DND-41 (cell line): ENCODE results near the gene NAP1L4.

Experiments
- ATAC-seq: fragments of 200-7000 bp; cut with Tn5 transposase; 3 replicates; pipeline ENCODE4 v1.9.1; 2021; ENCODE audit warnings: low read depth; ENCODE audit not compliant: insufficient read depth
- DNase-seq: peaks from one replicate; pipeline ENCODE4 v3.0.0-alpha.2; 2020
- H2AFZ ChIP-seq: 2 replicates; pipeline ENCODE4 v1.6.0; 2012; ENCODE audit warnings: low read depth, low read length
- H3K27ac ChIP-seq: 2 replicates; pipeline ENCODE4 v1.5.1; 2012; ENCODE audit warnings: low read length, inconsistent platforms
- H3K27me3 ChIP-seq: fragments of 200-600 bp; sonication (generic); 2 replicates; pipeline ENCODE4 v1.6.0; 2012; ENCODE audit warnings: low read length, mild to moderate bottlenecking, inconsistent platforms; ENCODE audit not compliant: insufficient read depth, poor library complexity
- H3K36me3 ChIP-seq: 2 replicates; pipeline ENCODE4 v1.5.1; 2012; ENCODE audit warnings: low read length, inconsistent platforms; ENCODE audit not compliant: insufficient read depth
- H3K4me1 ChIP-seq: 2 replicates; pipeline ENCODE4 v1.5.1; 2012; ENCODE audit warnings: mild to moderate bottlenecking, low read length; ENCODE audit not compliant: insufficient read depth
- H3K4me2 ChIP-seq: 2 replicates; pipeline ENCODE4 v1.6.0; 2012; ENCODE audit warnings: mild to moderate bottlenecking, moderate library complexity, low read length, inconsistent platforms; ENCODE audit not compliant: insufficient read depth
- H3K4me3 ChIP-seq, 2 experiments: fragments of 200-600 bp in 1 of 2; shearing (Covaris generic) in 1 of 2; 2 replicates each; pipeline ENCODE4 v1.5.1; 2012 to 2016; ENCODE audit warnings: inconsistent platforms in 2 of 2, low read length in 2 of 2, mild to moderate bottlenecking in 2 of 2, low read depth in 1 of 2, moderate library complexity in 1 of 2
- H3K79me2 ChIP-seq: 2 replicates; pipeline ENCODE4 v1.6.0; 2012; ENCODE audit warnings: low read length, inconsistent platforms; ENCODE audit not compliant: insufficient read depth
- H3K9ac ChIP-seq: 2 replicates; pipeline ENCODE4 v1.6.0; 2012; ENCODE audit warnings: low read depth, mild to moderate bottlenecking, inconsistent platforms, low read length, moderate library complexity
- H3K9me3 ChIP-seq: 2 replicates; pipeline ENCODE4 v1.5.1; 2012; ENCODE audit warnings: low read length, moderate library complexity, mild to moderate bottlenecking, inconsistent platforms; ENCODE audit not compliant: insufficient read depth, severe bottlenecking
- H4K20me1 ChIP-seq: 2 replicates; pipeline ENCODE4 v1.6.0; 2012; ENCODE audit warnings: low read length; ENCODE audit not compliant: insufficient read depth
- CTCF ChIP-seq: IDR thresholded peaks from 2 replicates; pipeline ENCODE4 v1.5.1; 2012; ENCODE audit warnings: borderline replicate concordance, low read length, moderate library complexity, mild to moderate bottlenecking; ENCODE audit not compliant: poor library complexity, severe bottlenecking; ENCODE audit errors: extremely low read depth
- EZH2 ChIP-seq: IDR thresholded peaks from 3 replicates; pipeline ENCODE4 v1.6.1; 2012; ENCODE audit warnings: borderline replicate concordance, low read depth, mild to moderate bottlenecking, moderate library complexity, low read length, inconsistent platforms; ENCODE audit not compliant: severe bottlenecking

The NAP1L4 gene

GRCh38 chr11:2897048-2897447 lies 95.1 kb downstream of the NAP1L4 start:
- H3K4me3 ChIP-seq, result no peak overlapping the region
- H3K27ac ChIP-seq, result no peak overlapping the region
- no peaks in the 10 kb centered on the region for H3K9me3 ChIP-seq
- H3K9ac ChIP-seq, result no peak overlapping the region
- H2AFZ ChIP-seq, result no peak overlapping the region
- TF ChIP-seq EZH2 (no peak), CTCF (no peak)
- peaks cover 18% of the 10 kb centered on the region for H3K4me1 ChIP-seq
- no peak for DNase-seq
- no peaks in the 10 kb centered on the region for H3K79me2 ChIP-seq
- no peaks in the 10 kb centered on the region for H3K27me3 ChIP-seq
- no peaks in the 10 kb centered on the region for H3K36me3 ChIP-seq
- H4K20me1 ChIP-seq, result no peaks in the 10 kb centered on the region
- H3K4me2 ChIP-seq, result no peak overlapping the region
- ATAC-seq, result no peak

GRCh38 chr11:2896047-2896446 lies 96.1 kb downstream of the NAP1L4 start:
- Histone ChIP-seq H4K20me1 (no peaks in the 10 kb centered on the region), H3K36me3 (no peaks in the 10 kb centered on the region), H3K27me3 (no peaks in the 10 kb centered on the region), H3K4me1 (peaks cover 21% of the 10 kb centered on the region), H3K4me2 (no peak overlapping the region), H3K79me2 (no peaks in the 10 kb centered on the region), H3K4me3 (no peak overlapping the region), H3K9me3 (no peaks in the 10 kb centered on the region), H3K27ac (no peak overlapping the region), H3K9ac (no peak overlapping the region), H2AFZ (no peak overlapping the region)
- ATAC-seq (no peak), DNase-seq (no peak)
- no peak for TF ChIP-seq CTCF
